H9 (cell line): ENCODE data around the gene COPRS. TPM values are rescaled to one million over a fixed set of nuclear protein-coding genes. Genes with fewer than 3 reads are reported as not detected.

Experiments
- DNase-seq: peaks from one replicate; pipeline ENCODE4 v3.0.0-alpha.2; 2017
- H2AFZ ChIP-seq: one replicate; pipeline ENCODE4 v1.6.1; 2013; ENCODE audit warnings: mild to moderate bottlenecking, low read length, control low read depth, moderate library complexity
- H2AK5ac ChIP-seq: 2 replicates; pipeline ENCODE4 v1.6.1; 2013; ENCODE audit warnings: low read length, control low read depth, mixed read lengths; ENCODE audit not compliant: insufficient read length
- H2BK120ac ChIP-seq: one replicate; pipeline ENCODE4 v1.6.1; 2013; ENCODE audit warnings: low read depth, mild to moderate bottlenecking, low read length, control low read depth, inconsistent platforms; ENCODE audit not compliant: poor library complexity, severe bottlenecking
- H2BK12ac ChIP-seq: 2 replicates; pipeline ENCODE4 v1.6.1; 2013; ENCODE audit warnings: low read length, control low read depth, mixed read lengths, low read depth; ENCODE audit not compliant: insufficient read length
- H2BK15ac ChIP-seq: 2 replicates; pipeline ENCODE4 v1.6.1; 2013; ENCODE audit warnings: low read depth, low read length, control low read depth
- H2BK20ac ChIP-seq: one replicate; pipeline ENCODE4 v1.6.1; 2013; ENCODE audit warnings: low read depth, mild to moderate bottlenecking, low read length, control low read depth, inconsistent platforms; ENCODE audit not compliant: poor library complexity, severe bottlenecking
- H2BK5ac ChIP-seq: 2 replicates; pipeline ENCODE4 v1.6.1; 2013; ENCODE audit warnings: low read length, control low read depth, mixed read lengths; ENCODE audit not compliant: insufficient read length
- H3K14ac ChIP-seq: 2 replicates; pipeline ENCODE4 v1.6.1; 2013; ENCODE audit warnings: low read length, control low read depth; ENCODE audit not compliant: insufficient read depth
- H3K18ac ChIP-seq: 2 replicates; pipeline ENCODE4 v1.6.1; 2013; ENCODE audit warnings: low read depth, mild to moderate bottlenecking, mixed read lengths, low read length, control low read depth; ENCODE audit not compliant: insufficient read length
- H3K23ac ChIP-seq: 2 replicates; pipeline ENCODE4 v1.6.1; 2013; ENCODE audit warnings: low read length, control low read depth, mixed read lengths, low read depth; ENCODE audit not compliant: insufficient read length
- H3K23me2 ChIP-seq: 2 replicates; pipeline ENCODE4 v1.6.1; 2013; ENCODE audit warnings: low read depth, mild to moderate bottlenecking, mixed read lengths, low read length, control low read depth; ENCODE audit not compliant: insufficient read length, poor library complexity, severe bottlenecking
- H3K27ac ChIP-seq: 2 replicates; pipeline ENCODE4 v1.5.1; 2013; ENCODE audit warnings: low read length, control low read depth, mixed read lengths, low read depth; ENCODE audit not compliant: insufficient read length
- H3K27me3 ChIP-seq: 2 replicates; pipeline ENCODE4 v1.6.1; 2013; ENCODE audit warnings: low read length, control low read depth, inconsistent platforms; ENCODE audit not compliant: insufficient read depth
- H3K4ac ChIP-seq: 2 replicates; pipeline ENCODE4 v1.6.1; 2013; ENCODE audit warnings: low read depth, mild to moderate bottlenecking, control low read depth, inconsistent platforms, low read length, moderate library complexity
- H3K4me1 ChIP-seq: 2 replicates; pipeline ENCODE4 v1.6.1; 2013; ENCODE audit warnings: low read length, control low read depth, inconsistent platforms; ENCODE audit not compliant: insufficient read depth
- H3K4me2 ChIP-seq: 2 replicates; pipeline ENCODE4 v1.6.1; 2013; ENCODE audit warnings: low read length, control low read depth, mixed read lengths; ENCODE audit not compliant: insufficient read length, insufficient read depth
- H3K56ac ChIP-seq: 2 replicates; pipeline ENCODE4 v1.6.1; 2013; ENCODE audit warnings: low read depth, mild to moderate bottlenecking, mixed read lengths, low read length, control low read depth; ENCODE audit not compliant: insufficient read length
- H3K79me1 ChIP-seq: 2 replicates; pipeline ENCODE4 v1.6.1; 2013; ENCODE audit warnings: low read depth, mild to moderate bottlenecking, moderate library complexity, low read length, control low read depth, inconsistent platforms; ENCODE audit not compliant: insufficient read depth, poor library complexity, severe bottlenecking
- H3K79me2 ChIP-seq: 2 replicates; pipeline ENCODE4 v1.6.1; 2013; ENCODE audit warnings: low read length, control low read depth, inconsistent platforms; ENCODE audit not compliant: insufficient read depth
- H3K9ac ChIP-seq: 2 replicates; pipeline ENCODE4 v1.6.1; 2013; ENCODE audit warnings: low read length, control low read depth, mixed read lengths; ENCODE audit not compliant: insufficient read length; ENCODE audit errors: extremely low read depth
- H3K9me3 ChIP-seq: one replicate; pipeline ENCODE4 v1.6.1; 2013; ENCODE audit warnings: low read depth, low read length, inconsistent platforms; ENCODE audit not compliant: control insufficient read depth
- H3T11ph ChIP-seq: one replicate; pipeline ENCODE4 v1.6.1; 2013; ENCODE audit warnings: mild to moderate bottlenecking, low read length, control low read depth, inconsistent platforms
- H4K20me1 ChIP-seq: one replicate; pipeline ENCODE4 v1.6.1; 2013; ENCODE audit not compliant: control insufficient read depth, insufficient read length, insufficient read depth
- H4K5ac ChIP-seq: 2 replicates; pipeline ENCODE4 v1.6.1; 2013; ENCODE audit warnings: low read depth, mild to moderate bottlenecking, mixed read lengths, low read length, control low read depth; ENCODE audit not compliant: insufficient read length
- H4K8ac ChIP-seq: replicated peaks from 2 replicates; pipeline ENCODE4 v1.6.1; 2013; ENCODE audit warnings: low read length, control low read depth, mixed read lengths, low read depth; ENCODE audit not compliant: insufficient read length
- H4K91ac ChIP-seq: 2 replicates; pipeline ENCODE4 v1.6.1; 2013; ENCODE audit warnings: low read depth, mild to moderate bottlenecking, moderate library complexity, mixed read lengths, low read length, control low read depth; ENCODE audit not compliant: insufficient read length
- H3K27ac Mint-ChIP-seq, 3 experiments: 2 replicates in 2 of 3; 3 replicates in 1 of 3; pipeline ENCODE4 v1.8.0; 2020 to 2021; ENCODE audit warnings: mixed read lengths in 3 of 3, mild to moderate bottlenecking in 1 of 3, moderate library complexity in 1 of 3
- H3K27me3 Mint-ChIP-seq: 2 replicates; pipeline ENCODE4 v1.8.0; 2021; ENCODE audit warnings: low read depth, mild to moderate bottlenecking, moderate library complexity, mixed read lengths
- H3K36me3 Mint-ChIP-seq, 3 experiments: 2 replicates in 2 of 3; 3 replicates in 1 of 3; pipeline ENCODE4 v1.8.0; 2020 to 2021; ENCODE audit warnings: low read depth in 3 of 3, mixed read lengths in 3 of 3; ENCODE audit not compliant: insufficient read depth in 1 of 3
- H3K4me1 Mint-ChIP-seq, 2 experiments: 2 replicates each; pipeline ENCODE4 v1.8.0; 2020; ENCODE audit warnings: mixed read lengths in 2 of 2
- H3K4me3 Mint-ChIP-seq, 2 experiments: 2 replicates in 1 of 2; 3 replicates in 1 of 2; pipeline ENCODE4 v1.8.0; 2020 to 2021; ENCODE audit warnings: mild to moderate bottlenecking in 2 of 2, mixed read lengths in 2 of 2, moderate library complexity in 1 of 2
- H3K9me3 Mint-ChIP-seq, 2 experiments: 2 replicates in 1 of 2; 3 replicates in 1 of 2; pipeline ENCODE4 v1.8.0; 2020; ENCODE audit warnings: mild to moderate bottlenecking in 2 of 2, mixed read lengths in 2 of 2, moderate library complexity in 1 of 2
- WGBS: extraction: QIAGEN DNeasy Blood & Tissue Kit; methylation state at CpG from one replicate; pipeline ENCODE4 v1.1.7; 2013; ENCODE audit warnings: missing lambda C conversion rate, low lambda C conversion rate, mixed read lengths; ENCODE audit not compliant: insufficient read length; ENCODE audit errors: extremely low coverage; 5-methylcytosine and 5-hydroxymethylcytosine counted together
- total RNA-seq: library from RNA; stranded (reverse); gene quantifications from 2 replicates; pipeline ENCODE4 v1.2.1, GENCODE V29; 2021
- TF ChIP-seq, protein P1 (sequence below): fragments of 200-600 bp; sonication (generic); conservative IDR thresholded peaks from 3 replicates; pipeline ENCODE4 v1.8.0; 2021; ENCODE audit warnings: antibody characterized with exemption, mild to moderate bottlenecking

The COPRS gene
- total RNA-seq, 1 experiment from 2014 or later, result 43.8 TPM

DNA sequence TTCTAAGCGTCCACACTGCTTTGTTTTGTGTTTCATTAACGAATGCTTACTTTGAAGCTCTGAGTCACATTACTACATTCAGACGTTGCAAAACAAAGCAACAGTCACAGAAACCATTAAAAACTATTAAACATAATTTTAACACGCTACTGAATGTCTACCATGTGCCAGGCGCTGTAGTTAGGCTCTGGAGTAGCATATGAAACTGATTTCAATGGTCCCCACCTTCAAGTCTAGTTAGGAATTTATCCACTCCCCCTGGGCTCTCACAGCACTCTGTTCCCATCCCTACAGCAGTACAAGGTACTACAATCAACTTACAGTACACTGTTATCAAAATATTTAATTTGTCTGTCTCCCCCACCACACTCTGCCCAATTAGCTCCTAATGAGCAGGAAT, 41.8 kb upstream of the COPRS start:
- Histone ChIP-seq H4K91ac (no peak overlapping the region), H3K4me1 (no peaks in the 10 kb centered on the region), H3K14ac (no peak overlapping the region), H3K23ac (no peak overlapping the region), H2BK5ac (no peak overlapping the region), H2BK12ac (no peak overlapping the region), H3K23me2 (no peaks in the 10 kb centered on the region), H3T11ph (no peak overlapping the region), H3K4me2 (peak overlapping the region; percentile 65), H3K4ac (no peak overlapping the region), H3K27me3 (no peaks in the 10 kb centered on the region), H3K18ac (no peak overlapping the region), H2AFZ (no peak overlapping the region), H3K79me1 (peaks cover 4% of the 10 kb centered on the region), H3K79me2 (peaks cover 6% of the 10 kb centered on the region; the same call in 1 of the 2 replicates), H3K9me3 (no peaks in the 10 kb centered on the region), H4K5ac (no peak overlapping the region), H2BK15ac (no peak overlapping the region), H3K27ac (no peak overlapping the region), H3K9ac (peak overlapping the region; percentile 81), H3K56ac (no peak overlapping the region), H4K8ac (no peak overlapping the region), H2BK120ac (no peak overlapping the region), H2BK20ac (no peak overlapping the region), H2AK5ac (no peak overlapping the region), H4K20me1 (no peaks in the 10 kb centered on the region)
- no peak for DNase-seq
- no peak overlapping the region for H3K27ac Mint-ChIP-seq
- H3K36me3 Mint-ChIP-seq, result peaks cover 7 to 38% (median 23%) of the 10 kb centered on the region in 3 experiments; a peak in 5 of 7 replicates
- H3K27me3 Mint-ChIP-seq, result no peaks in the 10 kb centered on the region; the same call in 1 of the 2 replicates
- peaks cover 2 to 4% of the 10 kb centered on the region in 2 experiments; a peak in 3 of 4 replicates for H3K4me1 Mint-ChIP-seq
- TF ChIP-seq, protein P1, sequence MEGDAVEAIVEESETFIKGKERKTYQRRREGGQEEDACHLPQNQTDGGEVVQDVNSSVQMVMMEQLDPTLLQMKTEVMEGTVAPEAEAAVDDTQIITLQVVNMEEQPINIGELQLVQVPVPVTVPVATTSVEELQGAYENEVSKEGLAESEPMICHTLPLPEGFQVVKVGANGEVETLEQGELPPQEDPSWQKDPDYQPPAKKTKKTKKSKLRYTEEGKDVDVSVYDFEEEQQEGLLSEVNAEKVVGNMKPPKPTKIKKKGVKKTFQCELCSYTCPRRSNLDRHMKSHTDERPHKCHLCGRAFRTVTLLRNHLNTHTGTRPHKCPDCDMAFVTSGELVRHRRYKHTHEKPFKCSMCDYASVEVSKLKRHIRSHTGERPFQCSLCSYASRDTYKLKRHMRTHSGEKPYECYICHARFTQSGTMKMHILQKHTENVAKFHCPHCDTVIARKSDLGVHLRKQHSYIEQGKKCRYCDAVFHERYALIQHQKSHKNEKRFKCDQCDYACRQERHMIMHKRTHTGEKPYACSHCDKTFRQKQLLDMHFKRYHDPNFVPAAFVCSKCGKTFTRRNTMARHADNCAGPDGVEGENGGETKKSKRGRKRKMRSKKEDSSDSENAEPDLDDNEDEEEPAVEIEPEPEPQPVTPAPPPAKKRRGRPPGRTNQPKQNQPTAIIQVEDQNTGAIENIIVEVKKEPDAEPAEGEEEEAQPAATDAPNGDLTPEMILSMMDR, result no peak
- no peak overlapping the region for H3K4me3 Mint-ChIP-seq
- no CpG with 5 or more reads among the region's 5 CpGs for WGBS
- no peaks in the 10 kb centered on the region for H3K9me3 Mint-ChIP-seq
